Activated CD4-positive, alpha-beta T cell treated with anti-CD3 and anti-CD28 coated beads, Interleukin-2, amount 10 ng/mL, durations not matched to agents 7 days and 5 days (primary cell): Measurements from ENCODE around the gene GSC2. TPM values are rescaled to one million over a fixed set of nuclear protein-coding genes. Genes with fewer than 3 reads are reported as not detected.

Experiments used
- CTCF ChIA-PET: fragments of 350-600 bp; sonication (Branson Sonifier 250); formaldehyde crosslinking; loops from one replicate; lab custom pipeline; 2021; ENCODE audit warnings: antibody characterized with exemption; lab: Charles Lee
- POLR2A ChIA-PET: fragments of 350-600 bp; sonication (Branson Sonifier 250); formaldehyde crosslinking; loops from one replicate; lab custom pipeline; 2021; ENCODE audit warnings: antibody characterized with exemption; lab: Charles Lee
- DNase-seq: peaks from one replicate; pipeline ENCODE4 v3.0.0-alpha.2; 2020
- H3K27ac Mint-ChIP-seq: one replicate; pipeline ENCODE4 v1.8.0; 2021; ENCODE audit warnings: mild to moderate bottlenecking, moderate library complexity, mixed read lengths
- H3K27me3 Mint-ChIP-seq: one replicate; pipeline ENCODE4 v1.8.0; 2021; ENCODE audit warnings: mixed read lengths
- H3K36me3 Mint-ChIP-seq: one replicate; pipeline ENCODE4 v1.8.0; 2021; ENCODE audit warnings: low read depth, mixed read lengths
- H3K4me1 Mint-ChIP-seq: one replicate; pipeline ENCODE4 v1.8.0; 2021; ENCODE audit warnings: mixed read lengths
- H3K4me3 Mint-ChIP-seq: one replicate; pipeline ENCODE4 v1.8.0; 2021; ENCODE audit warnings: mild to moderate bottlenecking, moderate library complexity, mixed read lengths
- H3K9me3 Mint-ChIP-seq: one replicate; pipeline ENCODE4 v1.8.0; 2021; ENCODE audit warnings: mixed read lengths
- total RNA-seq, 2 experiments: library from RNA; stranded (reverse); gene quantifications; one replicate each; pipeline ENCODE4 v1.2.3, GENCODE V29; 2021

The GSC2 gene
- total RNA-seq, 2 experiments from 2014 or later: not detected

- Mint-ChIP-seq H3K4me1 (peaks cover 28% of the 10 kb centered on the region), H3K9me3 (no peaks in the 10 kb centered on the region), H3K4me3 (no peak overlapping the region), H3K27me3 (peaks cover 34% of the 10 kb centered on the region), H3K36me3 (peaks cover 11% of the 10 kb centered on the region), H3K27ac (no peak overlapping the region)
- no peak for DNase-seq
- ChIA-PET CTCF (interaction anchor here (0.9 kb wide), 1 partner anchor 32 kb away, joined by 4 read pairs; the partner anchor contains the start of gene SLC25A1), POLR2A (no interaction called here)
Measured at GRCh38 chr22:19146215-19146968, 3.7 kb downstream of the GSC2 start.

GRCh38 chr22:19143967-19144400, 6.1 kb downstream of the GSC2 start:
- Mint-ChIP-seq H3K27me3 (peaks cover 22% of the 10 kb centered on the region), H3K4me3 (peak overlapping the region; percentile 99), H3K36me3 (peaks cover 14% of the 10 kb centered on the region), H3K4me1 (peaks cover 19% of the 10 kb centered on the region), H3K9me3 (no peaks in the 10 kb centered on the region), H3K27ac (peak overlapping the region; percentile 97)
- POLR2A ChIA-PET: interaction anchor here (0.6 to 1.7 kb wide), 2 partner anchors 22 to 174 kb away, joined by 4 to 7 read pairs; partner anchors contain the start of gene DGCR2
- peak; percentile 55 for DNase-seq
- CTCF ChIA-PET: interaction anchor here (0.5 to 2.5 kb wide), 14 partner anchors 10 to 486 kb away, joined by 3 to 10 read pairs (median 6); partner anchors contain the start of gene SLC25A1

GRCh38 chr22:19143212-19143611, 6.9 kb downstream of the GSC2 start:
- POLR2A ChIA-PET: interaction anchor here (1.7 kb wide), 1 partner anchor 21 kb away, joined by 7 read pairs; the partner anchor contains the start of gene DGCR2
- peak overlapping the region; percentile 97 for H3K27ac Mint-ChIP-seq
- peak overlapping the region; percentile 99 for H3K4me3 Mint-ChIP-seq
- peaks cover 19% of the 10 kb centered on the region for H3K4me1 Mint-ChIP-seq
- H3K27me3 Mint-ChIP-seq: peaks cover 17% of the 10 kb centered on the region
- CTCF ChIA-PET: interaction anchor here (0.5 to 2.5 kb wide), 5 partner anchors 10 to 77 kb away, joined by 3 to 8 read pairs (median 6); partner anchors contain the start of gene SLC25A1
- H3K9me3 Mint-ChIP-seq: no peaks in the 10 kb centered on the region
- peaks cover 15% of the 10 kb centered on the region for H3K36me3 Mint-ChIP-seq
- DNase-seq: no peak

GRCh38 chr22:19142394-19142793, 7.7 kb downstream of the GSC2 start:
- ChIA-PET POLR2A (no interaction called here), CTCF (no interaction called here)
- Mint-ChIP-seq H3K4me3 (peak overlapping the region; percentile 51), H3K9me3 (no peaks in the 10 kb centered on the region), H3K27ac (peak overlapping the region; percentile 50), H3K4me1 (peaks cover 19% of the 10 kb centered on the region), H3K27me3 (peaks cover 10% of the 10 kb centered on the region), H3K36me3 (peaks cover 18% of the 10 kb centered on the region)
- no peak for DNase-seq

GRCh38 chr22:19139974-19140373, 10.1 kb downstream of the GSC2 start:
- Mint-ChIP-seq H3K9me3 (no peaks in the 10 kb centered on the region), H3K27me3 (no peaks in the 10 kb centered on the region), H3K36me3 (peaks cover 34% of the 10 kb centered on the region), H3K4me1 (peaks cover 19% of the 10 kb centered on the region), H3K4me3 (no peak overlapping the region), H3K27ac (no peak overlapping the region)
- no peak for DNase-seq
- ChIA-PET POLR2A (no interaction called here), CTCF (no interaction called here)

GRCh38 chr22:19139001-19139356, 11.1 kb downstream of the GSC2 start:
- ChIA-PET POLR2A (no interaction called here), CTCF (no interaction called here)
- peaks cover 37% of the 10 kb centered on the region for H3K36me3 Mint-ChIP-seq

GRCh38 chr22:19138217-19139000, 11.7 kb downstream of the GSC2 start:
- CTCF ChIA-PET: no interaction called here
- H3K27ac Mint-ChIP-seq: no peak overlapping the region
- peaks cover 37% of the 10 kb centered on the region for H3K36me3 Mint-ChIP-seq
- no peak for DNase-seq
- H3K9me3 Mint-ChIP-seq: no peaks in the 10 kb centered on the region
- no peak overlapping the region for H3K4me3 Mint-ChIP-seq
- POLR2A ChIA-PET: no interaction called here
- H3K27me3 Mint-ChIP-seq: no peaks in the 10 kb centered on the region
- peaks cover 6% of the 10 kb centered on the region for H3K4me1 Mint-ChIP-seq

More at GRCh38 chr22:19139001-19139356, 11.1 kb downstream of the GSC2 start:
- Mint-ChIP-seq H3K4me1 (peaks cover 11% of the 10 kb centered on the region), H3K27me3 (no peaks in the 10 kb centered on the region), H3K27ac (no peak overlapping the region), H3K4me3 (no peak overlapping the region), H3K9me3 (no peaks in the 10 kb centered on the region)
- no peak for DNase-seq

- no peak overlapping the region for H3K4me3 Mint-ChIP-seq
- H3K27me3 Mint-ChIP-seq: no peaks in the 10 kb centered on the region
- peaks cover 37% of the 10 kb centered on the region for H3K36me3 Mint-ChIP-seq
- CTCF ChIA-PET: no interaction called here
- POLR2A ChIA-PET: no interaction called here
- no peak overlapping the region for H3K27ac Mint-ChIP-seq
- H3K9me3 Mint-ChIP-seq: no peaks in the 10 kb centered on the region
- H3K4me1 Mint-ChIP-seq: peaks cover under 1% of the 10 kb centered on the region
- no peak for DNase-seq
Measured at GRCh38 chr22:19137384-19138216, 12.5 kb downstream of the GSC2 start.

GRCh38 chr22:19136915-19137314, 13.2 kb downstream of the GSC2 start:
- peaks cover 34% of the 10 kb centered on the region for H3K36me3 Mint-ChIP-seq
- H3K27ac Mint-ChIP-seq: no peak overlapping the region
- no peak overlapping the region for H3K4me3 Mint-ChIP-seq
- no peaks in the 10 kb centered on the region for H3K9me3 Mint-ChIP-seq
- CTCF ChIA-PET: no interaction called here
- POLR2A ChIA-PET: no interaction called here
- no peaks in the 10 kb centered on the region for H3K4me1 Mint-ChIP-seq
- H3K27me3 Mint-ChIP-seq: no peaks in the 10 kb centered on the region
- no peak for DNase-seq

- H3K4me3 Mint-ChIP-seq: no peak overlapping the region
- DNase-seq: no peak
- H3K27ac Mint-ChIP-seq: no peak overlapping the region
- ChIA-PET POLR2A (no interaction called here), CTCF (no interaction called here)
- no peaks in the 10 kb centered on the region for H3K27me3 Mint-ChIP-seq
- peaks cover 35% of the 10 kb centered on the region for H3K36me3 Mint-ChIP-seq
- H3K4me1 Mint-ChIP-seq: no peaks in the 10 kb centered on the region
- H3K9me3 Mint-ChIP-seq: no peaks in the 10 kb centered on the region
Measured at GRCh38 chr22:19134874-19135273, 15.2 kb downstream of the GSC2 start.

GRCh38 chr22:19134176-19134831, 15.8 kb downstream of the GSC2 start:
- Mint-ChIP-seq H3K4me1 (no peaks in the 10 kb centered on the region), H3K4me3 (no peak overlapping the region), H3K9me3 (no peaks in the 10 kb centered on the region), H3K36me3 (peaks cover 30% of the 10 kb centered on the region), H3K27ac (peak overlapping the region; percentile 46), H3K27me3 (no peaks in the 10 kb centered on the region)
- DNase-seq: no peak
- ChIA-PET POLR2A (no interaction called here), CTCF (interaction anchor here (1.6 kb wide), 1 partner anchor 10 kb away, joined by 6 read pairs; the partner anchor contains the start of gene ESS2)

- Mint-ChIP-seq H3K4me3 (no peak overlapping the region), H3K27ac (no peak overlapping the region), H3K9me3 (no peaks in the 10 kb centered on the region), H3K36me3 (peaks cover 27% of the 10 kb centered on the region), H3K27me3 (no peaks in the 10 kb centered on the region), H3K4me1 (no peaks in the 10 kb centered on the region)
- ChIA-PET POLR2A (no interaction called here), CTCF (interaction anchor here (0.6 to 1.6 kb wide), 3 partner anchors 10 to 25 kb away, joined by 3 to 6 read pairs (median 3); partner anchors contain the start of gene ESS2)
- DNase-seq: no peak
Measured at GRCh38 chr22:19133561-19133960, 16.5 kb downstream of the GSC2 start.
